Spleen (tissue), 11 donors: ENCODE results near the gene NEU3. TPM values are rescaled to one million over a fixed set of nuclear protein-coding genes. Genes with fewer than 3 reads are reported as not detected.

Experiments used
- DNase-seq: peaks from one replicate; pipeline ENCODE4 v3.0.0-alpha.2; 2020
- H3K27ac ChIP-seq, 8 donors: fragments of 200-600 bp; sonication (generic) in 7 of 8; 1 replicate in 4 of 8; 2 replicates in 4 of 8; pipeline versions ENCODE4 v1.5.0 to v1.8.0; 2016 to 2021; ENCODE audit warnings: inconsistent platforms in 4 of 8, mild to moderate bottlenecking in 4 of 8, moderate library complexity in 1 of 8
- H3K27me3 ChIP-seq, 7 donors: fragments of 200-600 bp; sonication (generic) in 6 of 7; replicated peaks in 1 of 7; 1 replicate in 4 of 7; 2 replicates in 3 of 7; pipeline versions ENCODE4 v1.5.0 to v1.8.0; 2016 to 2021; ENCODE audit warnings: inconsistent platforms in 3 of 7, mild to moderate bottlenecking in 1 of 7
- H3K36me3 ChIP-seq, 6 donors: fragments of 200-600 bp; sonication (generic) in 5 of 6; 1 replicate in 4 of 6; 2 replicates in 2 of 6; pipeline versions ENCODE4 v1.5.0 to v1.8.0; 2016 to 2021; ENCODE audit warnings: inconsistent platforms in 2 of 6
- H3K4me1 ChIP-seq, 6 donors: fragments of 200-600 bp; sonication (generic) in 5 of 6; 1 replicate in 3 of 6; 2 replicates in 3 of 6; pipeline versions ENCODE4 v1.5.0 to v1.8.0; 2016 to 2021; ENCODE audit warnings: inconsistent platforms in 3 of 6
- H3K4me3 ChIP-seq, 8 donors: fragments of 200-600 bp; sonication (generic) in 7 of 8; 1 replicate in 4 of 8; 2 replicates in 4 of 8; pipeline versions ENCODE4 v1.5.0 to v1.8.0; 2016 to 2021; ENCODE audit warnings: inconsistent platforms in 4 of 8, mild to moderate bottlenecking in 4 of 8, moderate library complexity in 2 of 8
- H3K9me3 ChIP-seq, 8 donors: fragments of 200-600 bp; sonication (generic) in 7 of 8; 1 replicate in 4 of 8; 2 replicates in 4 of 8; pipeline versions ENCODE4 v1.5.0 to v1.8.0; 2016 to 2021; ENCODE audit warnings: inconsistent platforms in 4 of 8
- CTCF ChIP-seq, 11 experiments: fragments of 200-600 bp in 7 of 11; fragments of 450-650 bp in 4 of 11; sonication (generic) in 4 of 11; IDR thresholded peaks in 8 of 11; conservative IDR thresholded peaks in 3 of 11; 1 replicate in 7 of 11; 2 replicates in 4 of 11; pipeline versions ENCODE4 v1.4.0 to v1.8.0; 2016 to 2021; ENCODE audit warnings: antibody characterized with exemption in 11 of 11, inconsistent platforms in 4 of 11, mild to moderate bottlenecking in 1 of 11
- POLR2A ChIP-seq, 3 donors: fragments of 450-650 bp; IDR thresholded peaks; one replicate each; pipeline ENCODE4 v1.5.1; 2017; ENCODE audit warnings: antibody characterized with exemption in 3 of 3, mild to moderate bottlenecking in 1 of 3
- POLR2AphosphoS5 ChIP-seq, 3 donors: sonication (generic); formaldehyde crosslinking; IDR thresholded peaks; one replicate each; pipeline ENCODE4 v1.5.1; 2017; ENCODE audit warnings: antibody characterized with exemption in 3 of 3
- WGBS, 5 donors: extraction: QIAGEN DNeasy Blood & Tissue Kit in 3 of 5; methylation state at CpG; one replicate each; pipeline versions ENCODE4 v1.1.5 to v1.1.7; 2013 to 2018; 5-methylcytosine and 5-hydroxymethylcytosine counted together
- intact Hi-C: fragments of 100-400 bp; cut with DNase I; formaldehyde crosslinking; loops from one replicate; pipeline ENCODE4 v1.15.0; 2023; ENCODE audit warnings: low total_unique reads
- polyA plus RNA-seq, 3 donors: library from polyadenylated mRNA; stranded (reverse); fragments of 200-250 nt; gene quantifications; one replicate each; pipeline ENCODE4 v1.2.1, GENCODE V29; 2013
- total RNA-seq, 7 donors: library from RNA; depleted of rRNA in 3 of 7; stranded (reverse); fragments of >200 nt in 3 of 7; fragmentation: NEBNext Ultra II Directional in 4 of 7; extraction: Animal tissue kit (Norgen Biotek cat#: 25700) in 4 of 7; gene quantifications; one replicate each; pipeline versions ENCODE4 v1.1.0 to v1.2.1, GENCODE V29; 2016 to 2021
- donor health status: healthy with polysubstance abuse.
- donor health status: DM: no; HTN: no; CAD: no; lungs with moderate emphysema.
- donor health status: DM: no; HTN: no; CAD: no.
- donor health status: Bipolar disorder and iron deficiency.
- donor health status: healthy.
- donor health status: DM: no; HTN: no; CAD: no.
- donor health status: DM: yes; HTN: yes; CAD: no.

Gene NEU3
- total and polyA plus RNA-seq, 10 donors = 2.8 to 14.9 (median 13.3) TPM

- TF ChIP-seq POLR2AphosphoS5 (IDR thresholded peaks at IDR 0.05) = no peak
- no peak for TF ChIP-seq CTCF (IDR thresholded peaks at IDR 0.05 in 8 of 11, conservative IDR thresholded peaks at IDR 0.05 in 3 of 11)
- no peak for TF ChIP-seq POLR2A (IDR thresholded peaks at IDR 0.05)
- Histone ChIP-seq H3K27me3 (no peaks in the 10 kb centered on the region), H3K36me3 (no peaks in the 10 kb centered on the region), H3K27ac (no peak overlapping the region), H3K4me1 (peaks cover 0 to 9% (median 1%) of the 10 kb centered on the region in 6 donors), H3K9me3 (peaks cover 0 to 14% (median 4%) of the 10 kb centered on the region in 8 donors), H3K4me3 (no peak overlapping the region)
- 95 to 99% (median 96%) methylated on average over 6 of the region's 6 CpGs for WGBS, 5 donors
- DNase-seq = no peak
- intact Hi-C loops = loop anchor here (5.0 to 10.0 kb wide), 2 partner anchors 111 to 229 kb away; no protein-coding TSS in a partner anchor
These were observed 34.8 kb downstream of the NEU3 start for GRCh38 chr11:75023446-75024067.

DNA sequence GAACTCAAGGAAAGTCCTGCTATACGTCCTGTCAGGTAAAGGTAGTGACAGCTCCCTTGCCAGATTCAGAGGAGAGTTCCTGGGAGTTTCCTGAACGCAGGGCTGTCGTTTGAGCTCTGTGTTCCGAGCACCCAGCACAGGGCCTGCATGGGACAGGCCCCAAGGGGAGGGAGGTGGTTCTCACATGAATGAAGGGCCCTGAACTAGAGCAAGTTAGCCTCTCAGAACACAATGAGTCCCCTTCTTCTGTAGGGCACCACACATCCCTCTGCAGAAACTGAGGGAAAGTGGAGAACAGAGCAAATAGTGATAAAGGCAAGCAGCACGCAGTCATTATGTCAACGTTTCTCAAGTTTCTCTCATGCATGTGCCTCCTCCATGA lies 35.3 kb downstream of the NEU3 start:
- H3K36me3 ChIP-seq = no peaks in the 10 kb centered on the region
- intact Hi-C loops = loop anchor here (5.0 to 10.0 kb wide), 2 partner anchors 111 to 228 kb away; no protein-coding TSS in a partner anchor
- H3K27ac ChIP-seq = no peak overlapping the region
- 75 to 96% (median 95%) methylated on average over 6 of the region's 6 CpGs for WGBS, 5 donors
- TF ChIP-seq CTCF (IDR thresholded peaks at IDR 0.05 in 8 of 11, conservative IDR thresholded peaks at IDR 0.05 in 3 of 11) (no peak), POLR2AphosphoS5 (IDR thresholded peaks at IDR 0.05) (no peak), POLR2A (IDR thresholded peaks at IDR 0.05) (no peak)
- H3K4me3 ChIP-seq = no peak overlapping the region
- DNase-seq = no peak
- H3K27me3 ChIP-seq = no peaks in the 10 kb centered on the region
- H3K4me1 ChIP-seq = peaks cover 0 to 9% (median 1%) of the 10 kb centered on the region in 6 donors
- peaks cover 0 to 10% (median 1%) of the 10 kb centered on the region in 8 donors for H3K9me3 ChIP-seq

GRCh38 chr11:75024764-75025211 lies 36.1 kb downstream of the NEU3 start:
- Histone ChIP-seq H3K36me3 (no peaks in the 10 kb centered on the region), H3K9me3 (peaks cover 0 to 3% (median 0%) of the 10 kb centered on the region in 8 donors), H3K4me3 (no peak overlapping the region), H3K4me1 (peaks cover 0 to 9% (median 1%) of the 10 kb centered on the region in 6 donors), H3K27ac (no peak overlapping the region), H3K27me3 (no peaks in the 10 kb centered on the region)
- DNase-seq = no peak
- 62 to 87% (median 85%) methylated on average over 1 of the region's 1 CpG for WGBS, 5 donors
- no peak for TF ChIP-seq POLR2AphosphoS5 (IDR thresholded peaks at IDR 0.05)
- no peak for TF ChIP-seq POLR2A (IDR thresholded peaks at IDR 0.05)
- no peak for TF ChIP-seq CTCF (IDR thresholded peaks at IDR 0.05 in 8 of 11, conservative IDR thresholded peaks at IDR 0.05 in 3 of 11)
- intact Hi-C loops = loop anchor here (5.0 to 10.0 kb wide), 2 partner anchors 110 to 228 kb away; no protein-coding TSS in a partner anchor

DNA sequence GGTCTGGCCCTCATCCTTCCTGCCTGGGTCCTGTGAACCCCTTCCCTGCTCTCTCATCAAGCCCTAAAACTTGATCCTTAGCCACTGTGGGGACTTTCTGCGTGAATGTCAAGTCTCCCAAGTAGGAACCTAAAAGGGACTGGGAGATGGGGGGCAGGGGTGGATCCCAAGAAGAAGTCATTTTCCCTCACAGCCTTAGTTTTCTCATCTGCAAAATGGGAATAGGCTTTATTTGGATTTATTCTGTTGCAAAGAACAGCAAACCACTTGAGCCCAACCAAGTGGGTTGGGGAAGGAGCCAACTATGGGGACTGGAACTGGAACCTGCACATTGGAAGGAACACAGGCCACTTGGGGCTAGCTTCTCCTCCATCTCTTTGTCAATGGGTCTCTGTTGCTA lies 36.8 kb downstream of the NEU3 start:
- Histone ChIP-seq H3K4me1 (peaks cover 0 to 9% (median 1%) of the 10 kb centered on the region in 6 donors), H3K9me3 (no peaks in the 10 kb centered on the region), H3K27me3 (no peaks in the 10 kb centered on the region), H3K27ac (no peak overlapping the region), H3K4me3 (no peak overlapping the region), H3K36me3 (no peaks in the 10 kb centered on the region)
- no peak for DNase-seq
- TF ChIP-seq POLR2A (IDR thresholded peaks at IDR 0.05) (no peak), POLR2AphosphoS5 (IDR thresholded peaks at IDR 0.05) (no peak)
- 92 to 100% (median 100%) methylated on average over 1 of the region's 1 CpG for WGBS, 5 donors
- intact Hi-C loops = loop anchor here (10.0 kb wide), 1 partner anchor 109 kb away; no protein-coding TSS in a partner anchor
